HG02884 (cell line): ENCODE data around the gene FARS2.

Experiments used
- ATAC-seq: cut with Tn5 transposase; IDR thresholded peaks from one replicate; pipeline ENCODE4 v1.9.1; 2021; ENCODE audit warnings: mild to moderate bottlenecking, moderate library complexity; ENCODE audit not compliant: unreplicated experiment

The FARS2 gene

DNA sequence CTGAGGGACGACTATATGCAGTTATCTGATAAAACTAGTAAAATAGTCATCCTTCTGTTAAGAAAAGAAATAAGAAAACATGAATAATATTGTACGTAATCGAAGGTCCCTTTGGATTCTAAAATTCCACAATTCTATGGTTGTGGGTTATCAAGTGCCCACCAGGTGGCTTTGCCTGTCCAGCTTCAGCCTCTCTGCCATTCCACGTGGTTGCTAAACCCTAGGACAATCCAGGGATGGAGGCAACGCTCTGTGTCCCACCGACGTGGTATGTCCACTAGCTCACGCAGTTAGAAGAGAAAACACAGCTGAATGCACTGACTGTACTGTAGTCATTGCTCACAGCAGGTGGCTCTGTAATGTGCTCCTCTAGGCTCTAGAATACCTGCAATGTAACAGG is 349.3 kb downstream of the FARS2 start:
- no peak for ATAC-seq

GRCh38 chr6:5617179-5617578 is 355.9 kb downstream of the FARS2 start:
- no peak for ATAC-seq

GRCh38 chr6:5619249-5619648 is 357.9 kb downstream of the FARS2 start:
- no peak for ATAC-seq

DNA sequence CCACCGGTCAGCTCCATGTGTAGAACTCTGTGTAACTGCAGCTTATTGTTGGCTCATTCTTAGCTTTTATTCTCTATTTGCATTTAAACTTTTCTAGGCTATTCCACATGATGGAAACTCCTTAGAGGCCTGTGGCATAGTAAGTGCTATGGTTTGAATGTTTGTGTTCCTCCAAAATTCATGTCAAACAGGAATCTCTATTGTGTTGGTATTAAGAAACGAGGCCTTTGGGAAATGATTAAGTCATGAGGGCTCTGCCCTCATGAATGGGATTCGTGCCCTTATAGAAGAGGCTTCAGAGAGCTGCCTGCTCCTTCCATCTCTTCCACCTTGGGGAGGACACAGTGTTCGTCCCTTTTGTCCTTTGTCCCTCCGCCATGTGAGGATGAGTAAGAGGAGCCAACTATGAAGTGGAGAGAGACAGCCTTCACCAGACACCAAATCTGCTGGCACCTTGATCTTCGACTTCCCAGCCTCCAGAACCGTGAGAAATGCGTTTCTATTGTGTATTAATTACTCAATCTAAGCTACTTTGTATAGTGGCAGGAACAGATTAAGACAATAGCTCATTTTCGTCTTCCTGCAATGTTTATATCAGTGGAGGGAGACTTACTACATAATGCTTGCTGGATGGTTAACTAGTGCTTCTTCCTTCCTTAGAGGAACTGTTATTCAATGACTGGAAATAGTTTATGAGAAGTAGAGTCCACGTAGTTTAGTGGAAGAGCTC is 361.1 kb downstream of the FARS2 start:
- no peak for ATAC-seq

GRCh38 chr6:5623769-5624168 is 362.5 kb downstream of the FARS2 start:
- ATAC-seq = no peak

DNA sequence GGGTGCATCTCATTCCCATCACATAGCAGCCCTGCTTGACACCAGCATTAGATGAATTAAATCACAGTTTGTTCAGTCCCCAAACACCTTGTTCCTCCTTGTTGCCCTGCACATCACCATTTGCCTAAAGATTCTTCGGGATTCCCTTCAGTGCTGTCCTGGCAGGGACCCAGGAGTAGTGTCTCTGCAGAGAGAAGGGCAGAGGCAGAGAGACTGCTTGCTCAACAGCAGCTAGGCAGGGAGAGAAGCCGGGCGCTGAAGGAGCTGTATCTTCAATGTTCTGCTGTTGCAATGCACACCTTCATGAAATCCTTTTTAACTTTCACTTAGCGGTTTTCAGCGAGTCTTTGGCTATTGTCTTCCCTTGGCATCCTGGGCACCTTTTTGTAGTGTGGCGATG is 362.9 kb downstream of the FARS2 start:
- no peak for ATAC-seq

DNA sequence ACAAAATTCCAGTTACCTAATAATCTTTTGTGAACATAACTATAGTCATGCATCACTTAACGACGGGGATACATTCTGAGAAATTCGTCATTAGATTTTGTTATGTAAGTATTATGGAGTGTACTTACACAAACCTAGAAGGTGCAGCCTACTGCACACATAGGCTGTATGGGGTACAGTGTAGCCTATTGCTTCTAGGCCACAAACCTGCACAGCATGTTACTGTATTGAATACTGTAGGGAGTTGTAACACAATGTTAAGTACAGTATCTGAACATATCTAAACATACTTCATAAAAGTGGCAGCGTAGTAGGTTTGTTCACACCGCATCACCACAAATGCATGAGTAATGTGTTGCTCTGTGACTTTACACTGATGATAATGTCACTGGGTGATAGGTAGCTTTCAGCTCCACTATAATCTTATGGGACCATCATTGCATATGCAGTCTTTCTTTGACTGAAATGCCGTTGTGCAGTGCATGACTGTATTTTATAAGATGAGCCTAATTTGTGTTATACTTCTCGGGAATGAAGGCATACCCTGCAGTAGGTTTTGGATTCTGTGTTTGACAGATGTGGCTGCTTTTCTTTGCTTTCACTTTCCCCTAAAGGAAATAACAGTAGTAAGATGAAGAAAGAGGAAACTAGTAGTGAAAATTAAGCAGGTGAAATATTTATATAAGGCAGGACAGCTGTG is 365.6 kb downstream of the FARS2 start:
- ATAC-seq = peak; percentile 86

DNA sequence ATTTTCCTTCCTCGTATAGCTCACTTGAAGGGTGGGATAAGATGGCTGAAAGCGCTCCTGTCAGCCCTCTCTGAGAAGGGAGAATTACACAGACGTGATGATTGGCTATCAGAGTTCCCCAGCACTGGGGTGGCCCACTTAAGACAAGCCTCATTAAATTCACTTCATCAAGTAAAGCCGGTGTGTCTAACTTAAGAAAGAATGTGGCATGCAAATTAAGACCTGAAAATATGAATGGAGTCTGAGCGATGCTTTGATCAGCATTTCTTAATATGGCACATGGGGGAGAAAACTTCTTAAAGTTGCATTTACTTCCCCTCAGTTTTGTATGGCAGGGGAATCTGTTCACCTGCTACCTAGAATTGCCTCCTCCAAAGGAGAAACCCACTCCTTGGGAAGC is 369.3 kb downstream of the FARS2 start:
- no peak for ATAC-seq

- no peak for ATAC-seq
These were observed 371.1 kb downstream of the FARS2 start for GRCh38 chr6:5632348-5632935.

DNA sequence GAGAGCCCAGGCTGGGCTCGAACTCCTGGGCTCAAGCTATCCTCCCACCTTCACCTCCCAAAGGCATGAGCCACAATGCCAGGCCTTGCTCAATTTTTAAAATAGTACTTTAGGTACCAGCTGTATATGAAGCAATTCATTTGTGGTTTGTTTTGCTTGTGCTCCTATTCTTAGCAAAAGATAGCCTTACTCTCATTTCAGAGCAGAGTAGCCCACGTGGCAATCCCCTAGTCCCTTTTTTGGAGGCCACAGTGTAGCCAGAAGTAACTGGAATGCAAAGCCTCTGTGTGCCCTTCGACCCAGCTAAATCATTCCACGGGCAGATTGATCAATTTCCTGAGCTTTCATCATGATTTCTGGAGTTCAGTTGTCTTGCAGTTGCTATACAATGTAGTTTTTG is 373.2 kb downstream of the FARS2 start:
- ATAC-seq = no peak

DNA sequence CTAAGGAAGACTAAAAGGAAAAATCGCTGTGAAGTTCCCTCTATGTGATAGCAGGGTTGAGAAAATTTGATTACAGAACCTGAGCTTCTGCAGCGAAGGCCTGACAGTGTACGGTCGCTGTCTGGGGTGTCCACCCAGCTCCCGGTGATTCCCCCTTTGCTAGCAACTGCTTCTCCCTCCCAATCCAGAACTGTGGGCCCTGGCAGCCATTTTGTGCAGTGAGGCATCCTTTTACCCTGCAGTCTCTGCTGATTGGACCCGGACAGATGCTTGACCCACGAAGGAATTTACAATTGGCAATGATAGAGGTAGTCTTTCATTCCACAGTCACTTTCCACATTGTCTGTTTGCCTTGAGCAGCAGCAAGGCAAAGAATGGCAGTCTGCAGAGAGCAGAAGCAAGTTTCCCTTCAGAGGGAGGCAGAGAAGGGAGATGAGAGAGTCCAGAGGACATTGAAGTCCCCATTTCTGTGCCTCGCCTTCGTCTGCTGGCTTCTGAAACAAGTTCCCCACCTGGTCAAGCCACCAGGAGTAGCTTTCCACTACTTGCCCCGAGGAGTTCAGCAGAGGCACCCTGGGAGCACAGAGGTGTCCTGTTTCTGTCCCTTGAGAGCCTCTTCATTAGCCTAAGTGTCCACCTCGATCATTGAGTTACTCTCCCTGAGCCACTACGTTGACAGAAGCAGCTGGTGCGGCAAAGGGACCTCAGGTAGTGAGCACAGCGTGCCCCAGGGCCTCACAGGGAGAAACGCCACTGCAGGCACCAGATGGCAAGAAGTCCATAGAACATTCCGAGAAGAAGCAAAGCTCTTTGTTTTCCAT is 375.1 kb downstream of the FARS2 start:
- ATAC-seq = no peak

GRCh38 chr6:5637714-5638113 is 376.4 kb downstream of the FARS2 start:
- ATAC-seq = no peak

DNA sequence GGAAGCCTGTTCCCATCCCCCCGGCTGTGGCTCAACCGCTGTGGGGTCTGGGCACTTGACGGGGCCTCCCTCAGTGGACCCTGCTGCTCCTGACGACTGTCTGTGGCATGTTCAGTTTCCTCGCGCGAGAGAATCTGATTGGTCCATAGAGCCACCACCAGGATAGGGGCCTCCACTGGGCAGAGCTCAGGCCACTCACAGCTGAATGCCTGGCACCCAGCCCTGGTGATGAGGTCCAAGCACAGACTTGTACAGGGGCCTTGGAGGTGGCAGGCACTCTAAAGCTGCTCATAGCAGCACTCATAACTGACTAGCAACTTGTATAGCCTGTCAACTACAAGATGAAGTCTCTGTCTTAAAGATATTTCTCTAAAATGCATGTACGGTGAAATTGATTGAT is 377.4 kb downstream of the FARS2 start:
- no peak for ATAC-seq

- ATAC-seq = no peak
These were observed 377.9 kb downstream of the FARS2 start for GRCh38 chr6:5639193-5639592.

- no peak for ATAC-seq
These were observed 379.3 kb downstream of the FARS2 start for GRCh38 chr6:5640614-5641013.

DNA sequence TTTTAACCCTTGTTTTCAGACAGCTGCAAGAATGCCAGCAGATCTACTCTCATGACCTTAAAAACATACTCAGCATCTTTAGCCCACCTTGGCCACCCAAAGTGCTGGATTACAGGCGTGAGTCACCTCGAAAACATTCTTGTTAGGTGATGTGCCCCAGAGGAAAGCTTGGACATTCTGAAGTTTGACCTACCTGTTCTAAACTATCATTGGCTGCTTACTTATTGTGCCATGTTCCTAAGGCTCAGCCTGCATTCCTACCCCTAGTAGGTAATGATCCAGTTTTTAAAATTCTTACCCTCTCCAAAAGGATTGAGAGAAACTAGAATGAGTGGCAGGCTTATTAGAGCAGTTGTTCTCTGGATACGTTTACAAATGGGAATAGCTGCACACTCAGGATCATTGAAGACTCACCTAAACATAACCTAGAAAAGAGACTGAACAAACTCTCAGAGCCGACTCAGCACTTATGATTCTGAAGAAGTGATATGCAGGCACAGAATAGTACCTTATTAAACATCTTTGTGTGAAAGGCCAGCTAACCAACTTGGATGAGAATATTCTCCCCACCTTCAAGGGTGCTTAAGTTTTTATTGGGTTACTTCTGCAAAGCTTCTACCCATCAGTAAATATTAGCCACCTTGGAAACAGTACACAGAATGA is 383.3 kb downstream of the FARS2 start:
- no peak for ATAC-seq

DNA sequence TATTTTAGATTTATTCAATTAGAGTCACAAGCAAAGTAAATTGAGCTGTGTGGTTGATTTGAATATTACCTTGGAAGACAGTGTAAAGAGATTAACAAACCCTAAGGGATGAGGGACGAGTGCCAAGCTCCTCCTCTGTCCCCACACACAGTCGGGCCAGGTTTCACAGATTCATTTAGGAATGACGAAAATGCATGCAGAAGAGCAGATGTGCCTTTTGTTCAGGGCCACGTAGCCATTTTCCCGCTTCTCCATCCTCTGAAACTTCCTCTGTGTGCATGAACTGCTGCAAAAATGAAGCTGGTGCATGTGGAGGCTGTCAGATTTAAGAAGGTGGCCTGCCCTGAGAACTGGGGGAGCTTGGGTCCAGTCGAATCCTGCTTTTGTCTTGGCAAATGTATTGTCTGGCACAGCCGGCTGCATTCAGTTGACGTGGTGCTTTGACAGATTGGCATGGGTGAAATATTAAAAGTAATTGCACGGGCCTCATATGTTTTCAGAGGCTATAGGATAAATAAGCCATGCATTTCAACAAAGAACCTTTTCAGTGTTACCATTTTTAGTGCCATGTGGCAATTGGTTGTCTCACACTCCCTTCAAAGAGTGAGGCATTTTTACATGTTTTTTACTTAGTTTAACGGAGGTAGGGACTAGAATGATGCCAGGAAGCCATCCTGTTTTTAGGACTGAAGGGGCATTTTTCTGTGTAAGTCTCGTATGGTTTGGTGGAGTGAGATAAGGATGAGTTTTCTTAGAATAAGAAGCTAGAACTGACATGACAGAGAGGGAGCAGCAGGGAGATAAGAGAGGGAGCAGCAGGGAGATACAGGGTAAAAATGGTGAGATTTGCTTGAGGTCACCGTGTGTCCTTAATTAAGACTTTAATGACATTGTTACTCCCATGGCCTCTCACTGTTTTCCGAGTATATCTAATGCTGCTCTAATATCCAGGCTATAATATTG is 384.3 kb downstream of the FARS2 start:
- no peak for ATAC-seq

DNA sequence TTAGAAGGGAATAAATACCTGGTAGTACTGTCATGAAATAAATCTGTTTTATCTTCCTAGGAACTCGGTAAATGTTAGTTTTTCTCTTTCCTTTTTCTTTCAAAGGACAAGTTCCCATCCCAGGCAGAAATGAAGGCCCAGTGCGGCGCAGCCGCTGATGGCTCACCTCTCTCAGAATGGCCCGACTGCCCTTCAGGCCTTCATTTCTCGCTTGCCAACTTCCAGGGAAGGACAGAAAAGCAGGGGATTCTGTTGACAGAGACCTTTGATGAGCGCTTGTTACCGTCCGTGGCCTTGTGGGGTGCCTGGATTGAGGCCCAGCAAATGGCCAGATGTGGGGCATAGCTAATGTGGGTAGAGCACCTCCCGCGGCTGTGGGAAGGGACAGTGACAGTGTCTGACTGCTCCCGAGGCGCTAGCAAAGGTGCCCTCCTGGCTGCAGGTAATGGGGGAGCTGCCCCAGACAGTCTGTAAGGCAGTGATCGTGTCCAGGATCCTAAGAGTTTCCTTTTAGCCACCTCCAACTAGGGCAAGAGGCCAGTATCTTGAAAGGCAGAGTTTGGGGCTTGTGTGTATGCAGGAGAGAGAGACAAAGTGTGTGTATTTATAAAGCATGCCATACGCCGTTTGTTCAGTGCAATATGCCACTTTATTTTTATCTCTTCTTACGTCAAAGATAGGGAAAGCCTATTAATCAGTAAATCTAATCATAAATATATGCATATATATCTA is 391.3 kb downstream of the FARS2 start:
- no peak for ATAC-seq

- ATAC-seq = no peak
These were observed 392.5 kb downstream of the FARS2 start for GRCh38 chr6:5653801-5654200.
